NT2/D1 (cell line): Measurements from ENCODE around the gene PRKG1.

Source experiments
- DNase-seq: peaks from one replicate; pipeline ENCODE4 v3.0.0-alpha.2; 2011; ENCODE audit warnings: low read depth, low spot score
- H3K27me3 ChIP-seq: 2 replicates; pipeline ENCODE4 v1.6.0; 2011; ENCODE audit warnings: mild to moderate bottlenecking; ENCODE audit not compliant: insufficient read length, insufficient read depth
- H3K36me3 ChIP-seq: 2 replicates; pipeline ENCODE4 v1.6.1; 2011; ENCODE audit warnings: mild to moderate bottlenecking, low read length, mixed read lengths; ENCODE audit not compliant: insufficient read depth, insufficient read length
- H3K4me1 ChIP-seq: 2 replicates; pipeline ENCODE4 v1.5.1; 2011; ENCODE audit not compliant: insufficient read depth, insufficient read length
- H3K4me3 ChIP-seq: 2 replicates; pipeline ENCODE4 v1.5.1; 2011; ENCODE audit warnings: low read depth; ENCODE audit not compliant: insufficient read length
- H3K9ac ChIP-seq: 2 replicates; pipeline ENCODE4 v1.6.0; 2011; ENCODE audit warnings: low read depth; ENCODE audit not compliant: insufficient read length
- H3K9me3 ChIP-seq: 2 replicates; pipeline ENCODE4 v1.5.1; 2011; ENCODE audit warnings: mild to moderate bottlenecking, low read length; ENCODE audit not compliant: insufficient read depth
- SUZ12 ChIP-seq: IDR thresholded peaks from 2 replicates; pipeline ENCODE4 v1.6.1; 2011; ENCODE audit not compliant: insufficient read length, insufficient read depth; ENCODE audit errors: extremely low read depth
- YY1 ChIP-seq: IDR thresholded peaks from 2 replicates; pipeline ENCODE4 v1.6.1; 2011; ENCODE audit not compliant: insufficient read length, insufficient read depth
- ZNF274 ChIP-seq: IDR thresholded peaks from 2 replicates; pipeline ENCODE4 v1.6.1; 2011; ENCODE audit warnings: mild to moderate bottlenecking, low read depth, low read length

The PRKG1 gene

DNA sequence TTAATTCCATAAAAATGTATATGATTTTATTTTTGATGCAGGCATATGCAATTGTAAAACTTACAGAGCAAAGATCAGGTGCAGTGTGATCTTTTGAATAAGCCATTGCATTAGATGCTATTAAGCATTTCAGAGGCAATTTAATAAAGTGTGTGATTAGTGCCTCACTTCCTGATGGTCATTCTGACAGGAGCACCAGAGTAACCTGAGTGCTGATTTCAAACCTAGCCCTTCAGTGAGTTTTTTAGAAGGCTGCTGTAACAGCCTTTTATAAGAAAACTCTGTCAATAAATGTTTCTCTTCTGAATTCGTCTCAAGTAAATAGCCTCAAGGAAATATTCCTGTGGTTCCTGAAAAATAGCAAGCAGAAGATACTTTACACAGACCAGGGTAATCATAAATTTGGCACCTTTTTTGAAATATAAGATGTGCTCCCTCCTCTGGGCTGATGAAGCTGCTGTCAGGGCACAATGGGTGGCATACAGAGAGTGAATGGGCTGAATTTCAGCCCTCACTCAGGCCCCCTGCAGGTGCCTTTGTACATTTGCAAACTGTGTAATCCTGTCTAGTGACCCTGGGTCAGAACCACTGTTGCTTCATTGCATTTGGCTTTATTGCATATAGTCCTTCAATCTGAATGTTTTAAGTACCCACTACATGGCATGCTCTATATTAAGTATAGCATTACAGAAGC is 818.8 kb downstream of the PRKG1 start:
- no peak for TF ChIP-seq SUZ12
- TF ChIP-seq ZNF274, result no peak
- no peak for TF ChIP-seq YY1
- H3K4me1 ChIP-seq, result no peaks in the 10 kb centered on the region
- no peaks in the 10 kb centered on the region for H3K27me3 ChIP-seq
- no peak overlapping the region for H3K9ac ChIP-seq
- H3K4me3 ChIP-seq, result no peak overlapping the region
- no peaks in the 10 kb centered on the region for H3K9me3 ChIP-seq
- no peaks in the 10 kb centered on the region for H3K36me3 ChIP-seq
- peak; percentile 20 for DNase-seq

DNA sequence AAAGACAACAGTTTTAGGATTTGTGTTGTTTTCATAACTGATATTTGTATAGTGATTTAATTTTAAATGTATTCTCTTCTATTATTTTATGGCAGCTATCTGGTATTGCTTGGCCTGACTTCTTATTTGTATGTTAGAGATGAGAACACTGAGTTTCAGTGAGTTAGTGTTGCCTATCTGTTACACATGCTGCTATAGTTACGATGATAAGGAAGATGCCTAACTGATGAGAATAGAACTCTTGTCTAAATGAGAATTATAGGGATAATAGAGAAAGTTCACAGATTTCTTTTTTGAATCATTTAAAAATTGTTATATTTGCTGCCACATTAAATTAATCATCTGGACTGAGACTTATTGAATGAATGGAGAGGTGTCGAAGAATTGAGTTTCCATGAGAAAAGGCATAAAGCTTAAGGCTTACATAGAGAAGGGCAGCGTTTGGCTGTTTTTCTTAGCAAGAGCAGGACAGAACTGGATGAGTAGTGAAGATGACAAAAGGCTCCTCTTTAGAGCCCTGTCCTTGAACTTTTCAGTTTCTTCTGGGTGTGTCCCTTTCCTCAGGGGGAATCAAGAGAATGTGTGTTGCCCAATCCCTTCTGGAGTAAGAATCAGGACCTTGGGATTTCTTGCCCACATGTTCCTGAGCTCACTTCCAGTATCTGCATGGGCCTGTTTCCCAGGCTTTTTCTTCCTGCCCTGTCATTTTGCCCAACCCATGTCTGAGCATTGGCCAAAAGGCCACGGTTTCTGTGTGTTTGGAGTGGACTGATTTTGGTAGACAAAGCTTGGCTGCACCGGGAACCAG is 820.7 kb downstream of the PRKG1 start:
- TF ChIP-seq YY1 (no peak), ZNF274 (no peak), SUZ12 (no peak)
- DNase-seq, result no peak
- H3K9ac ChIP-seq, result no peak overlapping the region

DNA sequence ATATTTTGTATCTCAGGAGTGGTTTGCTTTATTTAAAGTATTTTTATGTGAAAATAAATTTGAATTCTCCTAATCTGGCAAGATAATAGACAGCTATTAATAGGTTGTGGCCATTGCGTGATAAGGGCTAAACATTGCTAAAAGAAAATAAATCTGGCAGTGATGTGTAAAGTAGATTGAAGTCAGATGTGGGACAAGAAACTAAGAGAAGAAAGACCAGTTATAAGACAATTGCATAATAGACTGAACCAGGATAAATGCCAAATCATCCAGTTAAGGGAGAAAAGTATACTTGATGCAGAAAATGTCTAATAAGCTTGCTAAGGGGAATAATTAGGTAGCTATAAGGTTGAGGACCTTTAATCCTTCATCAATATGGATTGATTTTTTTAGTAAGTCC is 822.6 kb downstream of the PRKG1 start:
- no peaks in the 10 kb centered on the region for H3K9me3 ChIP-seq
- DNase-seq, result no peak
- H3K4me1 ChIP-seq, result no peaks in the 10 kb centered on the region
- no peak overlapping the region for H3K9ac ChIP-seq
- H3K4me3 ChIP-seq, result no peak overlapping the region
- no peaks in the 10 kb centered on the region for H3K27me3 ChIP-seq
- H3K36me3 ChIP-seq, result no peaks in the 10 kb centered on the region
- TF ChIP-seq YY1 (no peak), SUZ12 (no peak)

More for the DNA sequence above, 820.7 kb downstream of the PRKG1 start:
- no peaks in the 10 kb centered on the region for H3K4me1 ChIP-seq
- H3K27me3 ChIP-seq, result no peaks in the 10 kb centered on the region
- H3K4me3 ChIP-seq, result no peak overlapping the region
- no peaks in the 10 kb centered on the region for H3K9me3 ChIP-seq
- H3K36me3 ChIP-seq, result no peaks in the 10 kb centered on the region

DNA sequence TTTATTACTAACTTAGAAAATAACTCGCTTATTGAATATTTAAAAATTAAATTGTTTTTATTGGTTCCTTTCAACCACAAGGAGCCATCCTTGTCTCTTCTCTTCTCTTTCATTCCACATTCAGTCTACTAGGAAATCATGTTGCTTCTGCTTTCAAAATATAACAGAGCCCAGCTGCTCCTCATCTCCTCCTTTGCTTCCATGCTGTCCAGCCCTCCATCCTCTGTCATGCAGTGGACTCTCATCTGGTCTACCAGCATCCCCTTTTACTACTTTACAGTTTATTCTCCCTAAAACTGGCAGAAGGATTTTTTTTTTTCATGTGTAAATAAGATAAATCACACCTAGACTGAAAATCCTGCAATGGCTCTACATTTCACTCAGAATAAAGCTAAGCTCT is 823.3 kb downstream of the PRKG1 start:
- H3K36me3 ChIP-seq, result no peaks in the 10 kb centered on the region
- no peaks in the 10 kb centered on the region for H3K4me1 ChIP-seq
- no peaks in the 10 kb centered on the region for H3K27me3 ChIP-seq
- H3K4me3 ChIP-seq, result no peak overlapping the region
- TF ChIP-seq ZNF274 (no peak), SUZ12 (no peak), YY1 (no peak)
- no peak overlapping the region for H3K9ac ChIP-seq
- no peak for DNase-seq
- no peaks in the 10 kb centered on the region for H3K9me3 ChIP-seq

DNA sequence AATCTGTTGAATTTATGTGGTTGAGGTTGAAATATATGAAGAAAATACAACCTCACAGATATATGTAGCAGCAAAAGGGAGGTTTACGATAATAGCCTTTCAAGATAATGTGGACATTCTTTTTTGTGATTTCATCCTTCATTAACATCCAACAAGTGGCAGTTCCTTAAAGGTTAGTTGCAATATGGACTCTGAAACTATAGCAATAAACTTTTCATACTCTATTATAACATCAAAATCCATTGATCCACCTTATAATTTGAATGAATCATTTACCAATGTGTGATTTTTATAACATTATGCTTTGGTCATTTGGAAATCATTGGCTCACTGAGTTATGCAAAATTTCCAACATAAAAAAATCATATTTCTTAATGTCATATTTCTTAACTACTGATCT is 825.9 kb downstream of the PRKG1 start:
- Histone ChIP-seq H3K9ac (no peak overlapping the region), H3K27me3 (no peaks in the 10 kb centered on the region), H3K4me1 (no peaks in the 10 kb centered on the region), H3K4me3 (no peak overlapping the region), H3K9me3 (no peaks in the 10 kb centered on the region), H3K36me3 (no peaks in the 10 kb centered on the region)
- TF ChIP-seq YY1 (no peak), SUZ12 (no peak), ZNF274 (no peak)
- no peak for DNase-seq

DNA sequence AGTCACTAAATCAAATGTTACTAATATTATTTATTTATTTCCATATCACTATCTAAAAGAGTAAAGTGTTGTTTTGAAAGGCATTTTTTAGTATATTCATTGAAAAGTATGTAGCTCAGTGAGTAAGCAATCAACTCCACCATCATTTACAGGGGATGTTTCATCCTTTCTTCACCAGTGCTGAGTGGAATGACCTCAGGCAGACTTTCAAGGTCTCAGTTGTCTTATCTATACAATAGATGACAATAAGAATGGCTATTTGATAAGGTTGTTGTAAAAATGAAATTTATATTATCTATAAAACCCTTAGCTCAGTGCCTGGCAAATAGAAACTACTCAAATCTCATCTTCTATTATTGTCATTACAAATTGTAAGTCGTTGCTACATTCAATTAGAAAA is 829.4 kb downstream of the PRKG1 start:
- Histone ChIP-seq H3K27me3 (peaks cover 8% of the 10 kb centered on the region), H3K4me1 (no peaks in the 10 kb centered on the region), H3K9me3 (peaks cover 13% of the 10 kb centered on the region), H3K36me3 (no peaks in the 10 kb centered on the region), H3K4me3 (no peak overlapping the region), H3K9ac (no peak overlapping the region)
- TF ChIP-seq YY1, result no peak
- no peak for TF ChIP-seq SUZ12
- TF ChIP-seq ZNF274, result no peak
- no peak for DNase-seq

DNA sequence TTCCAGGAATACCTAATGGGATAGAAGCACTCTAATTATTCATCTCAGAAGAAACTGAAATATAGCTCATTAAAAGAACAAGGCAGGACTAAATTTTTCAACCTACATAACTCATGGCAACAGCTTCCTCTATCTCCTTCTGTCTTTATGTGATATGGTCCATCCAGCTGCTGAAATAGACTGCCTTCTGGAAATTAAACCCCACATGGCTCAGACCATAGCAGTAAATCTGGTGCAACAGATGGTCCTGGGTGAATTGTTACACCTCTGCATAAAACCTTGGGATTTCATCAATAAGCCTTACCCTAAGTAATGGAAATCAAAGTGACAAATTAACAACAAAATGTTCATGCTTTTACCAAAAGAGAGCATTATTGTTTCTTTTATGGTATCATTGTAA is 830.7 kb downstream of the PRKG1 start:
- Histone ChIP-seq H3K4me1 (no peaks in the 10 kb centered on the region), H3K27me3 (peaks cover 16% of the 10 kb centered on the region), H3K4me3 (no peak overlapping the region), H3K36me3 (no peaks in the 10 kb centered on the region), H3K9me3 (peaks cover 13% of the 10 kb centered on the region), H3K9ac (no peak overlapping the region)
- no peak for TF ChIP-seq SUZ12
- TF ChIP-seq YY1, result no peak
- no peak for TF ChIP-seq ZNF274
- DNase-seq, result no peak
